H1 (cell line): ENCODE results near the gene INTS2. TPM values are rescaled to one million over a fixed set of nuclear protein-coding genes. Genes with fewer than 3 reads are reported as not detected.

Experiments
- JUND ChIP-seq: IDR thresholded peaks from 2 replicates; pipeline ENCODE4 v1.6.1; 2011; ENCODE audit warnings: mild to moderate bottlenecking, improper control_type of control experiment, low read length
- NRF1 ChIP-seq: IDR thresholded peaks from 2 replicates; pipeline ENCODE4 v1.6.1; 2011; ENCODE audit warnings: mild to moderate bottlenecking, low read depth, low read length, improper control_type of control experiment
- RNF2 ChIP-seq: fragments of 200-900, 300-1000 bp; sonication (generic); IDR thresholded peaks from 2 replicates; pipeline ENCODE4 v1.7.1; 2016; ENCODE audit warnings: borderline replicate concordance, low read depth, mild to moderate bottlenecking, antibody characterized with exemption, low read length; ENCODE audit not compliant: poor library complexity, severe bottlenecking; ENCODE audit errors: missing control alignments
- SP4 ChIP-seq: IDR thresholded peaks from 2 replicates; pipeline ENCODE4 v1.6.1; 2012; ENCODE audit warnings: low read length, inconsistent platforms
- TCF12 ChIP-seq: IDR thresholded peaks from 2 replicates; pipeline ENCODE4 v1.6.1; 2011; ENCODE audit warnings: low read depth, mild to moderate bottlenecking, low read length
- polyA plus RNA-seq, 7 experiments: library from polyadenylated mRNA; depleted of rRNA in 3 of 7; stranded (reverse) in 5 of 7; unstranded in 2 of 7; fragments of >200 nt in 5 of 7; fragments of 200-250 nt in 2 of 7; gene quantifications; 1 replicate in 5 of 7; 2 replicates in 1 of 7; 4 replicates in 1 of 7; pipeline versions ENCODE4 v1.2.1 to v1.2.3, GENCODE V29; 2011 to 2013; ENCODE audit warnings: missing spikeins in 2 of 7, mixed read lengths in 2 of 7
- total RNA-seq: library from RNA; stranded (reverse); fragmentation: NEBNext Ultra II Directional; extraction: Animal tissue kit (Norgen Biotek cat#: 25700); gene quantifications from 2 replicates; pipeline ENCODE4 v1.2.1, GENCODE V29; 2021

INTS2 gene
- total and polyA plus RNA-seq, 2 of the 8 experiments (the other 6 are each of a cell fraction or from before 2014, with no cell fraction given): 9.4 to 21.8 TPM

- no peak for TF ChIP-seq RNF2
- no peak for TF ChIP-seq JUND
- TF ChIP-seq TCF12: no peak
- TF ChIP-seq NRF1: no peak
- TF ChIP-seq SP4: no peak
- TF ChIP-seq, all 59 proteins: peak for 0
These were observed 15.3 kb upstream of the INTS2 start (continued) for GRCh38 chr17:61943117-61943516.
